Fibroblast of lung (primary cell): ENCODE data around the gene TRIM71.

Experiments used
- EZH2 ChIP-seq: IDR thresholded peaks from 2 replicates; pipeline ENCODE4 v1.5.1; 2012; ENCODE audit warnings: low read length, control low read depth, mild to moderate bottlenecking; ENCODE audit errors: missing control alignments
- TF ChIP-seq, protein P1 (sequence below), 2 donors: IDR thresholded peaks in 1 of 2; conservative IDR thresholded peaks in 1 of 2; 1 replicate in 1 of 2; 2 replicates in 1 of 2; pipeline ENCODE4 v1.5.1; 2011 to 2012; ENCODE audit warnings: low read length in 2 of 2, control low read depth in 1 of 2, inconsistent platforms in 1 of 2, low read depth in 1 of 2, mild to moderate bottlenecking in 1 of 2

DNA sequence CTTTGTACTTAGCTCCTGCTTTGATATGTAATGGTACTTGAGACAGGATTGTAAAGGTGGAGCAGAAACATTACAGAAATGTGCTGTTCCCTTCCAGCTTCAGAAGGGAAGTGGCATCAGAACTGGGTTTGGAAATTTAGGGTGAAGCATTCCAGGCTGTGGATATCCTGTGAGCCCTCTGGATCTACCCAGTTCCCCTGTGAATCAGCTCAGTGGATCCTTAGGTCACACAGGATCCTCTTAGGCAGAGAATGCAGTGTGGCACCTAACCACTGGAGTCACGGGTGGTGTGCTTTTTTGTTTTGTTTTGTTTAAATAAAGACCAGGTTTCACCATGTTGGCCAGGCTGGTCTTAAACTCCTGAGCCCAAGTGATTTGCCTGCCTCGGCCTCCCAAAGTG is 66.0 kb downstream of the TRIM71 start:
- no peak for TF ChIP-seq EZH2
- TF ChIP-seq, protein P1, sequence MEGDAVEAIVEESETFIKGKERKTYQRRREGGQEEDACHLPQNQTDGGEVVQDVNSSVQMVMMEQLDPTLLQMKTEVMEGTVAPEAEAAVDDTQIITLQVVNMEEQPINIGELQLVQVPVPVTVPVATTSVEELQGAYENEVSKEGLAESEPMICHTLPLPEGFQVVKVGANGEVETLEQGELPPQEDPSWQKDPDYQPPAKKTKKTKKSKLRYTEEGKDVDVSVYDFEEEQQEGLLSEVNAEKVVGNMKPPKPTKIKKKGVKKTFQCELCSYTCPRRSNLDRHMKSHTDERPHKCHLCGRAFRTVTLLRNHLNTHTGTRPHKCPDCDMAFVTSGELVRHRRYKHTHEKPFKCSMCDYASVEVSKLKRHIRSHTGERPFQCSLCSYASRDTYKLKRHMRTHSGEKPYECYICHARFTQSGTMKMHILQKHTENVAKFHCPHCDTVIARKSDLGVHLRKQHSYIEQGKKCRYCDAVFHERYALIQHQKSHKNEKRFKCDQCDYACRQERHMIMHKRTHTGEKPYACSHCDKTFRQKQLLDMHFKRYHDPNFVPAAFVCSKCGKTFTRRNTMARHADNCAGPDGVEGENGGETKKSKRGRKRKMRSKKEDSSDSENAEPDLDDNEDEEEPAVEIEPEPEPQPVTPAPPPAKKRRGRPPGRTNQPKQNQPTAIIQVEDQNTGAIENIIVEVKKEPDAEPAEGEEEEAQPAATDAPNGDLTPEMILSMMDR (conservative IDR thresholded peaks at IDR 0.05 in 1 of 2, IDR thresholded peaks at IDR 0.05 in 1 of 2; ENCODE audit: low read depth in 1 of 2, low read length in 2 of 2) = no peak
